ENCODE results near the gene DNLZ.
A peak's percentile ranks its signal among the peaks of the same experiment; 100 is the strongest.
"Not testable (repeated sequence)": the region's sequence is repeated elsewhere in the genome, so short reads cannot be mapped to it uniquely, and the experiment has no call there.

DNLZ gene

DNA sequence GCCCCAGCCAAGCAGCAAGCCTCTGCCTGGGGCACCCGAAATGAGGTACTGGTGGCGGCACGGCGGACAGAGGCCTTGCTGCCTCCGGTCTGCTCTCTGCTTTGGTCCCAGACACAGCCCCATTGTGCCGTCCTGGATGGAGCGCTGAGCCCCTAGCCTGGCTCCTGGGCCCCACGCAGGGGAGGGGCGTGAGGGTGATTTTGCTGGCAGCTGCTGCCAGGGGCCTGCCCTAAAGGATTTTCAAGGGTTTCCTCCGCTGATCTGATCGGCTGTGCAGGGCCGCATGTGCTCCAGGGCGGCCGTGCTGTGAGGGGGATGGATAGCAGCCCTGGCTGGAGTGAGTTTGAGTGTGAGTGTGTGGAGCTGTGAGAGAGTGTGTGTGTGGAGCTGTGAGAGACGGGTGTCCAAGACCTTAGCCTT lies 34.9 kb downstream of the DNLZ start:
- no peak for DNase-seq

DNA sequence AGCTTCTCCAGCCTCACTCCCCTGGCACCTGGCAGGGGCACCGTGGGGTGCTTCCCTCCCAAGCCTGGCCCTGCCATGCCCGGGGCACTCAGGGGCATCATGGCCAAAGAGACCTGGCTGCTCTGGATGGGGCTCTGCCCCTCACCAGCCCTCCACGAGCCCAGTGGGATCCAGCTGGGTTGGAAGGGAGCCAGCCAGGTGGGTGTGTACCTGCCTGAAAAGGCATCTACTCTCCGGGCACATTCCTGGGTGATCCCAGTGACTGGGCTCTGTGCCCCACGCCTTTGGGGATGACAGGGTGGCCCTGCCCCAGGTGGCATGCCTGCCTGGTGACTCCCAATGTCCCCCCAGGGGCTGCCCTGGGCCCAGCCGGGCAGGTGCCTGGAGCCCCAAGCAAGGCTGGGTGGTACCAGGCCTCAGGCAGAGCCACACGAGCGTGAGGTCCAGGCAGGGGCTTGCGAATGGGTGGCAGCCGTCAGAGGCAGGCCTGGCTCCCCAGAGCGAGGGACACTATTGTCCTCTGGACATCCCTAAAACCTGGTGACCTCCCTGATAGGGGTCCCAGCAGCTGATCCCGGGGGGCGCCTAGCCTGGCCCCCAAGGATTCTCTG lies 35.4 kb downstream of the DNLZ start:
- DNase-seq, result peak; percentile 36

DNA sequence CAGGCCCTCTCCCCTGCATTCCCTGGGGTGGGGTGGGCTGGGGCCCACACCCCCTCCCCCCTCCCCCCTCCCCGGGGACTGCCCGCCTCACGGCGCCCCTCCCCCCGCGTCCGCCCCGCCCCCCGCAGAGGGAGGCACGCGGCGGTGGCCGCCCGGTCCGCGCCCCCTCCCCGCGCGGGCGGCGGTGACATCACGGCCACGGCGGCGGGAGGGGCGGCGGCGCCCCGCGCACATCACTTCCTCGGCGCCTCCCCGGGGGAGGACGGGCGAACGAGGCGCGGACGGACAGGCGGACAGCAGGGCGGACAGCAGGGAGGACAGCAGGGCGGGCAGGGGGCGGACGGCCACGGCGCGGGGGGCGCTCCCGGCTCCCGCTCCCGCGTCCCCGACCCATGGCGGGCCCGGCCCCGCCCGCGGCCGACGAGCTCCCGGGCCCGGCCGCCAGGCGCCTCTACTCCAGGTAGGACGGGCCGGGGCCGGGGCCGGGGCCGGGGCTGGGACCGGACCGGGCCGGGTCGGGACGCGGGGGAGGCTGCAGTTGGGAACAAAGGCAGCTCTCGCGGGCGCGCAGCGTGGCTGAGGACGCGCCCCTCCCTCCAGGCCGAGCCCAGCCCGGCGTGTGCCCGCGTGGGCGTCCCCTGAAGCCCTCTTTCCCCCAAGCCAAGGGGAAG lies 36.1 kb downstream of the DNLZ start, which contains the start of gene GPSM1:
TSS of gene GPSM1 (plus strand) at position 236 of the 671 bp plus-strand sequence. CDS start at position 393, 157 bp downstream.
- peak; percentile 60 for DNase-seq

DNA sequence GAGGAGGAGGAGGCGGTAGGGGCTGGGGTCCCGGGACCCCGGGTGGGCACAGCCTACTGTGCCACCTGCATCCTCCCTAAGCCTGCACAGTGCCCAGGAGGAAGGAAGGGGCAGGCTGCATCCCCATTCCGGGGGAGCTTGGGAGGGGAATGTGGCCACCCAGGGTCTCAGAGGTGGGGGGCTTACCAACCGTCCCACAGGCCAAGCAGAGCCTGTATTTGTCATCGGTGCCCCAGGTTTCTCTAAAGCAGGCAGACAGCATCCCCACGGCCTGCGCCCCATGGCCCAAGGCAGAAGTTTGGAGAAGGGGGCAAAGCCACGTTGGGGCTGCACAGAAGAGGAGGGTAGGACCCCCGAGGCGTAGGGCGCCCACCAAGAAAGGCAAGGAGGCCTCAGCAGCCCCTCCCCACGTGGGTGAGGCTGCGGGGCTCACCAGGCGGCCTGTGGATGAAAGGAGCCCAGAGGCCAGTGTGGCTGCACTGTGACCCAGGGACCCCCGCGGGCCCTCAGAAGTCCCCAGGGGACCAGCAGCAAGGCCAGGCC lies 36.7 kb downstream of the DNLZ start:
- DNase-seq, result no peak

DNA sequence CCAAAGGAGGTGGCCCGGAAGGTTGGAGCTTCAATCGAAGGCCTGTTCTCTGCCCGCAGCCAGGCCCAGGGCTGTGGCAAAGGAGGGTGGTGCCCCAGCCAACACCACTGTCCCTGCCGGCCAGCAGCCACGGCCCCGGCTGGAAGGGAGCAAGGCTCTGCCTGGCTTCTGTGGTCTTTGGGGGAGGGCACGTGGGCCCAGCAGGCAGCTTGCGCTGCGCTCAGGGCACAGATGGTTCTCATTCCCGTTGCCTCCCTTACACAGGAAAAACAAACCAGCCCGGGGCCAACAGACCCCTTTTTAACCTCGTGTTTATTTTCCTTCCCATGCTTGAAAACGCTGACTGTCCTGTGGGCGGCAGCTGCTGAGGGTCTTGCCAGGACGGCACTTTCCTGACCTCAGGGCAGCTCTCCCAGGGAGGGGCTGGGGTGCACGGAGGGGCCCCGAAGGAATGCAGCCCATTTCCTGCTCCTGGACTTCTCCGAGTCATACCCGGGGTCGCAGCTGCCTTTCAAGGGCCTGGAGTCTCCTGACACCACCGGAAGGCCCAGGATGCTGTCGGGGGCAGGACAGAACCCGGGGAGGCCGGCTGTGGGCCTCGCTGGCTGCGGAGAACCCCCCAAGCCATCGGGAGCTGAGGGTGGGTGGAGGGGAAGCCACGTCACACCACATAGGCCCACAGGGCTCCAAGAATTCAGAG lies 37.3 kb downstream of the DNLZ start:
- no peak for DNase-seq

DNA sequence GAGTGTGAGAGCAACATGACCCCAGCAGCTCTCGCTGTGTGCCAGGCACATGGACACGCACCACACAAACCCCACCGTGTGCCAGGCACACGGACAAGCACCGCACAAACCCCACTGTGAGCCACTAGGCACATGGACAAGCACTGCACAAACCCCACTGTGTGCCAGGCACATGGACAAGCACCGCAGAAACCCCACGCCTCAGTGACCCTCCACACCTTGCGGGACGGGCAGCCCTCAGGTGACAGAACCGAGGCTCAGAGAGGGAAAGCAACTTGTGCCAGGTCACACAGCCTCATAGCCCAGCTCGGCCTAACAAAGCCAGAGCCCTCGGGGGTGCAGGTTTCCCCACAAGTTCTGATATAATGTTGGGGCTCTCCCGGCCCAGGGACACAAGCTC lies 38.2 kb downstream of the DNLZ start:
- DNase-seq, result no peak

DNA sequence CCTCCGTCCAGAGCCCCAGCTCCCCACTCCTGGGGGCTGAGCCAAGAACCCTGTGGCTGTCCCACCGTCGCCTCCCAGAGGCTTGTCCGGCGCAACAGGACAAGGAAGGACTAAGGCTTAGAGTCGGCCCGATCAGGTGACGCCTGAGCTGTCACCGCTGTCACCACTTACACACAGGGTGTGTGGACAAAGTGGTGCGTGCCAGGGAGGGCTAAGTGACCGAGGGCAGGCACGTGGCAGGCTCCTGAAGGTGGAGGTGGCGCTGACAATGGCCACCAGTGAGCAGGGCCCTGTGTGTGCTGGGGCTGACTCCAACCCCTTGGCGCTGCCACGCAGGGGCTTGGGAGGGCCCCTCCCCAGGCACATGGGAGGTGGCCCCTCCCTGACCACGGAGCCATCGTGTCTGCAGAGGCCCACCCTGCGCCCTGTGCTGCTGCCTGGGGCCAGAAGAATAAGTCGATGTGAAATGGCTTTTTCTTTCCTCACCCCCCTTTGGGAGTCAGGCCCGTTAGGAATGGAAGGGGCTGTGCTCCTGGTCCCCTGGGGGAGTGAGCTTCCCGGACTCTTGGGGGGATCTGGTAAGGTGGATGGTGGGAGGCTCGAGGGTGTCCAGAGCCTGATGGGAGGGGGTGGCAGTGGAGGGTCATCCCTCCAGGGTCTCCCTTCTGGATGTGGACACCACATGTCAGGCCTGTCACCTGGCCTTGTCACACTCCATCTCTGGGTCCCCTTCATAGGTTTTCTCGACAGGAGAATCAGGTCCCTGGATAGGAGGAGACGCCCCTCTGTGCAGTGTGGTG lies 38.8 kb downstream of the DNLZ start:
- DNase-seq, result no peak

DNA sequence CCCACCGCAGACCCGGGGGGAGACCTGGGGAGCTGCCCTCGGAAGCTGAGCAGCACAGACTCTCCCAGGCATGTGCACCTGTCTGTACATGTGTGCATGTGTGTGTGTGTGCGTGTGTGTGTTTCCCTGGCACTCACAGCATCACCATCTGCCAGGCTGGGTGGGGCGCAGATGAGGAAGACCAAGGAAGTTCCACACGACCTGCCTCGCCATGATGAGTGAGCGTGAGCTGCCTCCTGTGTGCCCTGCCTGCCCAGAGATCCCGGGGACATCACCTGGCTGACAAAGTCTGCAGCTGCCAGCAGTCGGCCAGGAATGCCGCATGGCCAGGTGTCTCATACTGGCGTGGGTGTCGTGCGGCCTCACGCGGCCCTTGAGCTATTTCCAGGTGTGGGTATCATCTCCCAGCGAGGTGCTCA lies 40.2 kb downstream of the DNLZ start:
- DNase-seq, result no peak

DNA sequence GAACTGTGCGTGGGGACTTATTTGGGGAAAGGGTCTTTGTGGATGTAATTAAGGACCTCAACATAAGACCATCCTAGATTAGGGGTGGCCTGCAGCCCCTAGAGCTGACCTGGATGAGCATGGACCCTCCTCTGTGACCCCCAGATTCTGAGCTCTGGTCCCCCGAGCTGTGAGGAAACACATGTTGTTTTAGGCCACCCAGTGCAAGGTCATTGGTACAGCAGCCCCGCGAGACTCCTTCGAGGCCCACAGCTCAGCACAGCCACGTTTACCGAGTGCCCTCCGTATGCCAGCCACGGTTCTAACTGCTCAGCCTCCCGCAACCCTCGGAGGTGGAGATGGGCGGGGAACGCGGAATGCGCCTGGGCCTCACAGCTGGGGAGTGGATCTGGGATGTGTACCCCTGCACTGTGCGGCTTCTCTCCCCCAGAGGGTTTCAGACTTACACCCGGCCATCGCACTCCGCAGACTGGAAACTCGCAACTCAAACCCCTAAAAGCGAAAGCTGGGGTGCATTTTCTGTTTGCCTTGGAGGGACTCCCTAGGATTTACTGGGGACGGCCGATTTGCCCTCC lies 40.7 kb downstream of the DNLZ start:
- DNase-seq, result no peak

DNA sequence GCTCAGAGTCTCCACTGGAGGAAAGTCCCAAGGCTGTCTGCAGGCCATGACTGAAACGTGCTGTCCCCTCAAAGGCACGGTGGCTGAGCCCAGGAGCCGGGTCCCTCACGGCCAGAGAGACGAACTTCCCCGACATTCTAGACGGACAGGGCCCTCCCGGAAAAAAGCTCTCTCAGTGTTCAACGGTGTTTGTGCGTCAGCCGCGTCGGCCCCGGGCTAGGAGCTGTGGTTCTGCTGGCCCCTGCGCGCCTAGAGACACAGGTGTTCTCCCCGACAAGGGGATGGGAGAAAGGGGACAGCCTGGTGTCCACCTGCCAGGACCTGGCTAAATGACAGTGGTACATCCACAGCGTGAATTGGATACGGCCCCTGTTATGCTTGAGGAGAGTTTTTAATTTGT lies 42.0 kb downstream of the DNLZ start:
- DNase-seq, result no peak

DNA sequence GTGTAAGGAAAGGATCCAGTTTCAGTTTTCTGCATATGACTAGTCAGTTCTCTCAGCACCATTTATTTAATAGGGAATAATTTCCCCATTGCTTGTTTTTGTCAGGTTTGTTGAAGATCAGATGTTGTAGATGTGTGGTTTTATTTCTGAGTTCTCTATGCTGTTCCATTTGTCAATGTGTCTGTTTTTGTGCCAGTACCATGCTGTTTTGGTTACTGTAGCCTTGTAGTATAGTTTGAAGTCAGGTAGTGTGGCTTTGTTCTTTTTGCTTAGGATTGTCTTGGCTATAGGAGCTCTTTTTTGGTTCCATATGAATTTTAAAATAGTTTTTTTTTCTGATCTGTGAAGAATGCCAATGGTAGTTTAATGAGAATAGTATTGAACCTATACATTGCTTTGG lies 42.6 kb downstream of the DNLZ start:
- DNase-seq, result not testable (repeated sequence)

DNA sequence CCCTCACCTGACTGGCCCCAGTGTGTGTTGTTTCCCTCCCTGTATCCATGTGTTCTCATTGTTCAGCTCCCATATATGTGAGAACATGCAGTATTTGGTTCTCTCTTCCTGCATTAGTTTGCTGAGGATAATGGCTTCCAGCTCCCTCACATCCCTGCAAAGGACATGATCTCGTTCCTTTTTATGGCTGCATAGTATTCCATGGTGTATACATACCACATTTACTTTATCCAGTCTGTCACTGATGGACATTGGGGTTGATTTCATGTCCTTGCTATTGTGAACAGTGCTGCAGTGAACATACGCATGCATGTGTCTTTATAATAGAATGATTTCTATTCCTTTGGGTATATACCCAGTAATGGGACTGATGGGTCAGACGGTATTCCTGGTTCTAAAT lies 43.6 kb downstream of the DNLZ start:
- DNase-seq, result not testable (repeated sequence)

DNA sequence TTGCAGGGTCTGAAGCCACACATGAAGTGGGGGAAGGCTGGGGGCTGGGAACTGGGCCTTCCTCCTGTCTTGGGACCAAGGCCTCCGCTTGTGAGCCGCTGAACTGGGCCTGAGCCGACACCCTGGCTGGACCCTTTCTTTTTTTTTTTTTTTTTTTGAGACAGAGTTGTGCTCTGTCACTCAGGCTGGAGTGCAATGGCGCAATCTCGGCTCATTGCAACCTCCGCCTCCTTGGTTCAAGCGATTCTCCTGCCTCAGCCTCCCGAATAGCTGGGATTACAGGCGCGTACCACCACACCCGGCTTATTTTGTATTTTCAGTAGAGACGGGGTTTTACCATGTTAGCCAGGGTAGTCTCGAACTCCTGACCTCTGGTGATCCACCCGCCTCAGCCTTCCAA lies 44.3 kb downstream of the DNLZ start:
- not testable (repeated sequence) for DNase-seq

DNA sequence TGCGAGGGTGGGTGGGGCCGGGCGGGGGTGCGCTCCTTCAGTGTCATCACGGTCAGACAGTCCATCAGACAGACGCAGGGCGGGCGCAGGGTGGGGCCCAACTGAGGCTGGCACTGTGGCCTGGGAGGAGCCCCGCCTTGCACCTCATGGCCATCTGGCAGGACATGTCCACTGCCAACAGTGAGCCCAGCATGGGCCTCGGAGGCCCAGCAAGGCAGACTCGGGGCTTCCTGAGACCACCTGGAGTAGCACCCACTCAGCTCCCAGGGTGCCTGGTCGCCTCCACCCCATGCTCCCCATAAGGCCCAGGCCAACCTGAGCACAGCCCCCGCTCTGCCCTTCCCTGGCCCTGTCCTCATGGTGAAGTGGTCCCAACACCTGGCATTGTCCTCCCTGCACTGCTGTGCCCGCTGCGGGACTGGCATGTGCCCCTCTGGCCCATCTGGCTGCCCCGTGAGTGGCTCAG lies 44.7 kb downstream of the DNLZ start:
- no peak for DNase-seq

DNA sequence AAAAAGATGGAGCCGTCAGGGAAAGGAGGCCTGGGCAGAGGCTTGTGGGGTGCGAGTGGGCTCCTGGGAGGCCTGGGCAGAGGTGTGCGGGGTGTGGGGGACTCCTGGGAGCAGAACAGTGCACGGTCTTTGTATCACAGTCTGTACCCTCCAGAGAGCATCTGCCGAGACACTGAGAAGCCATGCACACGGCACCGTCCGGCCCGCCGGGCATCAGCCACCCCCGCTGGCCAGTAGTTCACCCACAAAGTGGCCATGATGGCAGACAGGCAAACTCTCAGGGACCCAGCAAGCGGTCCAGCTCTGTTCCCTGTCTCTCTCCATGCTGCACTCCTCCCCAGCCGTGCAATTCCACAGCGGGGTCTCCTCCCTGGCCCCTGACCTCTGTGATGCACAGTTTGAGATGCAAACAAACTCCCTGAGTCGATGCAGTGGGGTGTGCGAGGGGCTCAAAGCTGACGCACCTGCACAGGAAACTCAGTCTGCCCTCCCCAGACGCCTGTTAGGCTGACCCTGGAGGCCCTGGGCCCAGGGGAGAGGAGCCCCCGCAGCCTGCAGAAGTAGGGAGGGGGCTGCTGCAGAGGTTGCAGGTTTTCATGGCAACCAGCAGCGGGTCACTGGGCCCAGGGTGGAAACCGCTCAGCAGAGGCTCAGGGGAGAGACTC lies 45.3 kb downstream of the DNLZ start:
- DNase-seq, result no peak

DNA sequence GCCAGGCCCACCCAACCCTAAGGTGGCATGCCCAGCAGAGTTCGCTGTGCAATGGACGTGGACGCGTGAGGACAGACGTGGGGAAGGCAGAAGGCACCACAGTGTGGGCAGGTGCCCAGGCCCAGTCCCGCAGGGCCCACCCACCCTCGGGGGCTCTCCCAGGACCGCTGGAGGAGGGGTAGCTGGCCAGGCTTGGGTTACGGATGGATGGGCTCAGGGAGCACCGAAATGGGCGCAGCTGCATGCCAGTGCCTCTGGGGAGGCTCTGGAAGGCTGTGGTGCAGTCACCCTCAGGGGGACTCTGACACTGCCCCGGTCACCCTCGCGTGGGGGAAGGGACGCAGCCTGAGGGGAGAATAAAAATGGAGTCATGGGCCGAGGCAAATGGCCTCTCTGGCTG lies 45.8 kb downstream of the DNLZ start:
- DNase-seq, result no peak

DNA sequence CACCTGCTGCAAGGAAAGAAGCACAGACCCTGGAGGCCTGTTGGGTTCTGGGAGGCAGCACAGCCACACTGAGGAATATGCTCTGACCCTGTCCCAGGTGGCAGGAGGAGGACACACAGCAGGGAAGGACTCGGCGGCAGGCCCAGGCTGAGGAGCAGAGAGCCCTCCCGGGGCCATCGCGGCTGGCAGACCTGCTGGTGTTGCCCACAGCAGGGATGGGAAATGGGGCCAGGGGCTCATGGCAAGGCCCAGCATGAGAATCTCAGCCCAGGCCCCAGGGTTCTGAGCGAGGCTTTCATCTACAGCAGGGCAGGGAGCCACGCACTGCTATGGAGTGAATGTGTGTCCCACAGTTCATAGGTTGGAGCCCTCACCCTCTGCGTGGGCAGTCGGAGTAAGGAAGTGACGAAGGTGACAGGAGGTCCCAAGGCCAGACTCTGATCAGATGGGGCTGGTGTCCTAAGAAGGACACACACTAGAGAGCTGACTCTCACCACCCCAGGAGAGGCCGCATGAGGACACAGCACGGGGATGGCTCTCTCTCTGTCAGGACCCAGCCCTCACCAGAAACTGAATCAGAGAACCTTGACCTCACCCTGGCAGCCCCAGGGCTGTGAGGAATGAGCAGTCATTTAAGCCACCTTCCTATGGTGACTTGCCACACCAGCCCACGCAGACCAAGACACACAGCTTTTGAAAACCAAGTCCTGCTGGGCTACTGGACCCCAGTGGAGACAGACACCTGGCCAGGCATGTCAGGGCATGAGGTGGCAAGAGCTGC lies 46.5 kb downstream of the DNLZ start:
- no peak for DNase-seq

DNA sequence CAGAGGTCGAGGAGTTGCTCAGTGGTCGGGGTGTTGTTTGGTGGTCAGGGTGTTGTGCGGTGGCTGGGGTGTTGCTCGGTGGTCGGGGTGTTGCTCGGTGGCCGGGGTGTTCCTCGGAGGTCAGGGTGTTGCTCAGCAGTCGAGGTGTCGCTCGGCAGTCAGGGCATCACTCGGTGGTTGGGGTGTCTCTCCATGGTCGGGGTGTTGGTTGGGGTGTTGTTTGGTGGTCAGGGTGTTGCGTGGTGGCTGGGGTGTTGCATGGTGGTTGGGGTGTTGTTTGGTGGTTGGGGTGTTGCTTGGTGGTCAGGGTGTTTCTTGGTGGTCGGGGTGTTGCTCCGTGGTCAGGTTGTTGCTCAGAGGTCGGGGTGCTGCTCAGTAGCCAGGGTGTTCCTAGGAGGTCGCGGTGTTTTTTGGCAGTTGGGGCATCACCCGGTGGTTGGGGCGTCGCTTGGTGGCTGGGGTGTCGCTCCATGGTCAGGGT lies 47.2 kb downstream of the DNLZ start:
- DNase-seq, result no peak

DNA sequence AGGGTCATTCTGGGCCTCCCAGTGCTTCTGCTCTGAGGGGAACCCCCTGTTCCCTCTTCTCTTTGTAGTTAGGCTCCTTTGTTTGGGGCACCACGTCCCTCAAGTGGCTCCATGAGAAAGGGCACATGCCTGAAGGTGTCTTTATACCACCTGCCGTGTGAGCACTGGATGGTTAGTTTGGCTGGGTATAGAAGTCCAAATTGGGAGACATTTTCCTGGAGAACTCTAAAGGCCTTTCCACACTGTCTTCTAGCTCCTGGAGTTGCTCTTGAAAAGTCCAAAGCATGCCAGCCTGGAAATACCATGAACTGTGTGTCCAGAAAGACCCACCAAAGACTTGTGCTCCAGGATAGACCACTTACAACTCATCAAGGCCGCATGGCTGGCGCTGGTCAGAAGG lies 48.6 kb downstream of the DNLZ start:
- no peak for DNase-seq

DNA sequence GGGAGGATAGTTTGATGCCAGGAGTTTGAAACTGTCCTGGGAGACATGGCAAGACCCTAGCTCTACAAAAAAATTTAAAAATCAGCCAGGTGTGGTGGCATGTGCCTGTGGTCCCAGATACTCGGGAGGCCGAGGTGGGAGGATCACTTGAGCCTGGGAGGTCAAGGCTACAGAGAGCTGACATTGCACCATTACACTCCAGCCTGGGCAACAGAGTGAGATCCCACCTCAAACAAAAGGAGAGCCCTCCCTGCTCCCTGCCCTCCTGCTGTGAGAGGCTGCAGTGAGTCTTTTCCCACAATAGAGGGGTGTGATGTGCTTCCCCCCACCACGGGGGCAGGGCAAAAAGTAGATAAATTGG lies 49.5 kb downstream of the DNLZ start:
- no peak for DNase-seq

All from activated T-cell treated with anti-CD3 and anti-CD28 coated beads, Interleukin-2, amount 50 U/mL, for 1 hour (primary cell).